HG02798 (cell line): ENCODE results near the gene ARFRP1.
A peak's percentile ranks its signal among the peaks of the same experiment; 100 is the strongest.

ENCODE experiments used
- ATAC-seq: cut with Tn5 transposase; IDR thresholded peaks from one replicate; pipeline ENCODE4 v1.9.1; 2021; ENCODE audit warnings: mild to moderate bottlenecking; ENCODE audit not compliant: unreplicated experiment, poor library complexity

The ARFRP1 gene

GRCh38 chr20:63744158-63744557 lies 36.4 kb upstream of the ARFRP1 start:
- ATAC-seq = no peak

GRCh38 chr20:63743210-63743970 lies 35.6 kb upstream of the ARFRP1 start:
- no peak for ATAC-seq

- no peak for ATAC-seq
These were observed 34.7 kb upstream of the ARFRP1 start for GRCh38 chr20:63742381-63743024.

- no peak for ATAC-seq
These were observed 34.1 kb upstream of the ARFRP1 start for GRCh38 chr20:63741676-63742380.

GRCh38 chr20:63741354-63741675 lies 33.5 kb upstream of the ARFRP1 start:
- no peak for ATAC-seq

- ATAC-seq = no peak
These were observed 33.0 kb upstream of the ARFRP1 start for GRCh38 chr20:63740627-63741353.

- peak; percentile 16 for ATAC-seq
These were observed 32.4 kb upstream of the ARFRP1 start for GRCh38 chr20:63740070-63740626.

GRCh38 chr20:63739130-63740069 lies 31.6 kb upstream of the ARFRP1 start, which contains the start of gene SLC2A4RG:
SLC2A4RG (plus strand) TSS chr20:63739776; CDS start chr20:63739913, 137 bp downstream.
- ATAC-seq = peak; percentile 65

- ATAC-seq = no peak
These were observed 30.9 kb upstream of the ARFRP1 start for GRCh38 chr20:63738687-63739129.

GRCh38 chr20:63737945-63738686 lies 30.3 kb upstream of the ARFRP1 start:
- ATAC-seq = no peak

GRCh38 chr20:63737695-63737944 lies 29.8 kb upstream of the ARFRP1 start:
- no peak for ATAC-seq

GRCh38 chr20:63736893-63737694 lies 29.3 kb upstream of the ARFRP1 start:
- no peak for ATAC-seq

- ATAC-seq = no peak
These were observed 28.3 kb upstream of the ARFRP1 start, which contains the start of gene LIME1 for GRCh38 chr20:63735859-63736718. LIME1 (plus strand) TSS chr20:63736664; CDS start chr20:63737550, 886 bp downstream.

- no peak for ATAC-seq
These were observed 27.4 kb upstream of the ARFRP1 start for GRCh38 chr20:63734946-63735858.

GRCh38 chr20:63734111-63734945 lies 26.6 kb upstream of the ARFRP1 start:
- no peak for ATAC-seq
